Osteoblast (primary cell): Measurements from ENCODE around the gene RFC2. TPM values are rescaled to one million over a fixed set of nuclear protein-coding genes. Genes with fewer than 3 reads are reported as not detected.
"Not testable (repeated sequence)": the region's sequence is repeated elsewhere in the genome, so short reads cannot be mapped to it uniquely, and the experiment has no call there.

Experiments
- DNase-seq: peaks from one replicate; pipeline ENCODE4 v3.0.0; 2011; ENCODE audit warnings: low spot score, mixed read lengths; ENCODE audit not compliant: insufficient read length; ENCODE audit errors: missing footprints
- H2AFZ ChIP-seq: 2 replicates; pipeline ENCODE4 v1.6.0; 2011; ENCODE audit warnings: mild to moderate bottlenecking, low read length
- H3K27ac ChIP-seq: 2 replicates; pipeline ENCODE4 v1.5.1; 2011; ENCODE audit warnings: mild to moderate bottlenecking, low read depth, low read length, moderate library complexity
- H3K27me3 ChIP-seq: 2 replicates; pipeline ENCODE4 v1.6.0; 2012; ENCODE audit warnings: mild to moderate bottlenecking, control low read depth, inconsistent platforms, low read length, moderate library complexity; ENCODE audit not compliant: insufficient read depth
- H3K36me3 ChIP-seq: 2 replicates; pipeline ENCODE4 v1.5.1; 2011; ENCODE audit warnings: mild to moderate bottlenecking, low read length, control low read depth, moderate library complexity; ENCODE audit not compliant: insufficient read depth
- H3K4me1 ChIP-seq: 2 replicates; pipeline ENCODE4 v1.5.1; 2011; ENCODE audit warnings: mild to moderate bottlenecking, low read length, control low read depth, moderate library complexity; ENCODE audit not compliant: insufficient read depth
- H3K4me2 ChIP-seq: 2 replicates; pipeline ENCODE4 v1.6.0; 2011; ENCODE audit warnings: mild to moderate bottlenecking, low read length; ENCODE audit not compliant: insufficient read depth
- H3K4me3 ChIP-seq: fragments of 200-600 bp; sonication (generic); 3 replicates; pipeline ENCODE4 v1.5.1; 2012; ENCODE audit warnings: mild to moderate bottlenecking, low read length, inconsistent platforms; ENCODE audit not compliant: insufficient read depth
- H3K79me2 ChIP-seq: 2 replicates; pipeline ENCODE4 v1.6.0; 2012; ENCODE audit warnings: mild to moderate bottlenecking, low read length, control low read depth, inconsistent platforms; ENCODE audit not compliant: insufficient read depth
- H3K9me3 ChIP-seq: 2 replicates; pipeline ENCODE4 v1.5.1; 2011; ENCODE audit warnings: low read depth, low read length, control low read depth
- H4K20me1 ChIP-seq: 2 replicates; pipeline ENCODE4 v1.6.0; 2012; ENCODE audit warnings: mild to moderate bottlenecking, low read length, control low read depth; ENCODE audit not compliant: insufficient read depth
- total RNA-seq: library from RNA; depleted of rRNA; stranded (reverse); fragments of >200 nt; gene quantifications from 2 replicates; pipeline ENCODE4 v1.2.3, GENCODE V29; 2012
- TF ChIP-seq, protein P1 (sequence below): IDR thresholded peaks from 2 replicates; pipeline ENCODE4 v1.5.1; 2011; ENCODE audit warnings: mild to moderate bottlenecking, low read depth, low read length, moderate library complexity; ENCODE audit errors: extremely low read depth

RFC2 gene
- total RNA-seq, 1 donor: 12.3 TPM

DNA sequence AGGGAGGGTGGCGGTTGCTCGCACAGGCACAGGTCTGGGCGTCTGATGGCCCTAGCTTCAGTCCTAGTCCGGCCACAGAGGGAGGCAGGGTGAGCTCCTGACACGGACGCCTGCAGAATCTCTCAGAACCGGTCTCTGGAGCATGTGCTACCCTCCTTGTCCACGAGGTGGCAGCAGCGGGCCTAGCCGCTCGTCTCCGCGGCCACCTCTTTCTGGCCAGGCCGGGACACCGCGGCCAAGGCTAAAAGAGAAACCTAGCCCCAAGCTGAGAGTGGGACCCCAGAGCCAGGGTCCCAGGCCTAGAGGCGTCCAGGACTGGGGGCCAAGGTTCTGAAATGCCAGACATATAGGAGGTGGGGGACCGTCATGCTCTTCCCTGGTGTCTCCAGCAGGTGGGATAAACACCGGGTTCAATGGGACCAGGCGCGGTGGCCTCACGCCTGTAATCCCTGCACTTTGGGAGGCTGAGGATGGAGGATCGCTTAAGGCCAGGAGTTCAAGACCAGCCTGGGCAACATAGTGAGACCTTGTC lies 47.5 kb downstream of the RFC2 start:
- Histone ChIP-seq H3K4me2 (peak overlapping the region; percentile 87), H3K4me3 (peak overlapping the region; percentile 66)

DNA sequence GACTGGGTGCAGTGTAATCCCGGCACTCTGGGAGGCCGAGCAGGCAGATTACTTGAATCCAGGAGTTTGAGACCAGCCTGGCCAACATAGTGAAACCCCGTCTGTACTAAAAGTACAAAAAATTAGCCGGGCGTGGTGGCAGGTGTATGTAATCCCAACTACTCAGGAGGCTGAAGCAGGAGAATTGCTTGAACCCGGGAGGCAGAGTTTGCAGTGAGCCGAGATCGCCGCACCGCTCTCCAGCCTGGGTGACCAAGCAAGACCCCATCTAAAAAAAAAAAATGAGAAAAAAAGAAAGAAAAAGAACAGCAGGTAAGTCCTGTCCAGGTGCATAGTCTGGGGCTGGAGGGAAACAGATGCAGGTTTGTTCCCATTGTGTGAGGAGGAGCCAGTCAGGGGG lies 48.1 kb downstream of the RFC2 start:
- DNase-seq, H2AFZ ChIP-seq, H3K27ac ChIP-seq, H3K36me3 ChIP-seq, H4K20me1 ChIP-seq, H3K4me1 ChIP-seq, H3K4me3 ChIP-seq, H3K27me3 ChIP-seq, H3K9me3 ChIP-seq, H3K4me2 ChIP-seq, H3K79me2 ChIP-seq: not testable (repeated sequence)

More for the DNA sequence above, 47.5 kb downstream of the RFC2 start:
- peak; percentile 93 for DNase-seq
- Histone ChIP-seq H3K36me3 (no peaks in the 10 kb centered on the region), H3K79me2 (no peaks in the 10 kb centered on the region), H3K27me3 (no peaks in the 10 kb centered on the region), H4K20me1 (peaks cover 3% of the 10 kb centered on the region), H3K9me3 (no peaks in the 10 kb centered on the region), H3K27ac (no peak overlapping the region), H2AFZ (peak overlapping the region; percentile 86), H3K4me1 (peaks cover 5% of the 10 kb centered on the region)
- TF ChIP-seq, protein P1, sequence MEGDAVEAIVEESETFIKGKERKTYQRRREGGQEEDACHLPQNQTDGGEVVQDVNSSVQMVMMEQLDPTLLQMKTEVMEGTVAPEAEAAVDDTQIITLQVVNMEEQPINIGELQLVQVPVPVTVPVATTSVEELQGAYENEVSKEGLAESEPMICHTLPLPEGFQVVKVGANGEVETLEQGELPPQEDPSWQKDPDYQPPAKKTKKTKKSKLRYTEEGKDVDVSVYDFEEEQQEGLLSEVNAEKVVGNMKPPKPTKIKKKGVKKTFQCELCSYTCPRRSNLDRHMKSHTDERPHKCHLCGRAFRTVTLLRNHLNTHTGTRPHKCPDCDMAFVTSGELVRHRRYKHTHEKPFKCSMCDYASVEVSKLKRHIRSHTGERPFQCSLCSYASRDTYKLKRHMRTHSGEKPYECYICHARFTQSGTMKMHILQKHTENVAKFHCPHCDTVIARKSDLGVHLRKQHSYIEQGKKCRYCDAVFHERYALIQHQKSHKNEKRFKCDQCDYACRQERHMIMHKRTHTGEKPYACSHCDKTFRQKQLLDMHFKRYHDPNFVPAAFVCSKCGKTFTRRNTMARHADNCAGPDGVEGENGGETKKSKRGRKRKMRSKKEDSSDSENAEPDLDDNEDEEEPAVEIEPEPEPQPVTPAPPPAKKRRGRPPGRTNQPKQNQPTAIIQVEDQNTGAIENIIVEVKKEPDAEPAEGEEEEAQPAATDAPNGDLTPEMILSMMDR: peak; percentile 91

DNA sequence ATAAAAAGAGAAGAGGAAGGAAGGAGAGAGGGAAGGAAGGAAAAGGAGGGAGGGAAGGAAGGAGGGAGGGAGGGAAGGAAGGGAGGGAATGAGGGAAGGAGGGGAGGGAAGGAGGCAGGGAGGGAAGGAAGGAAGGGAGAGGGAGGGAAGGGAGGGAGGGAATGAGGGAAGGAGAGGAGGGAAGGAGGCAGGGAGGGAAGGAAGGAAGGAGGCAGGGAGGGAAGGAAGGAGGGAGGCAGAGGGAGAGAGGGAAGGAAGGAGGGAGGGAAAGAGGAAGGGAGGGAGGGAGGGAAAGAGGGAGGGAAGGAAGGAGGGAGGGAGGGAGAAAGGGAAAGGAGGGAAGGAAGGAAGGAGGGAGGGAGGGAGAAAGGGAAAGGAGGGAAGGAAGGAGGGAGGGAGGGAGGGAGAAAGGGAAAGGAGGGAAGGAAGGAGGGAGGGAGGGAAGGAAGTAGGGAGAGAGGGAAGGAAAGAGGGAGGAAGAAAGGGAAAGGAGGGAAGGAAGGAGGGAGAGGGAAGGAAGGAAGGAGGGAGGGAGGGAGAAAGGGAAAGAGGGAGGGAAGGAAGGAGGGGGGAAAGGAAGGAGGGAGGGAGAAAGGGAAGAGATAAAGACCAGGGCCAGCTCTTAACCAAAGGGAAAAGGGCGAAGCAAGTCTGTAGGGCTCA lies 50.1 kb downstream of the RFC2 start:
- no peak overlapping the region for H2AFZ ChIP-seq
- H3K36me3 ChIP-seq: no peaks in the 10 kb centered on the region
- TF ChIP-seq, protein P1: no peak
- no peaks in the 10 kb centered on the region for H3K79me2 ChIP-seq
- H4K20me1 ChIP-seq: peaks cover 3% of the 10 kb centered on the region
- no peak for DNase-seq
- no peaks in the 10 kb centered on the region for H3K9me3 ChIP-seq
- no peaks in the 10 kb centered on the region for H3K27me3 ChIP-seq
- no peak overlapping the region for H3K4me3 ChIP-seq
- peaks cover 8% of the 10 kb centered on the region for H3K4me1 ChIP-seq
- H3K27ac ChIP-seq: no peak overlapping the region
- no peak overlapping the region for H3K4me2 ChIP-seq

DNA sequence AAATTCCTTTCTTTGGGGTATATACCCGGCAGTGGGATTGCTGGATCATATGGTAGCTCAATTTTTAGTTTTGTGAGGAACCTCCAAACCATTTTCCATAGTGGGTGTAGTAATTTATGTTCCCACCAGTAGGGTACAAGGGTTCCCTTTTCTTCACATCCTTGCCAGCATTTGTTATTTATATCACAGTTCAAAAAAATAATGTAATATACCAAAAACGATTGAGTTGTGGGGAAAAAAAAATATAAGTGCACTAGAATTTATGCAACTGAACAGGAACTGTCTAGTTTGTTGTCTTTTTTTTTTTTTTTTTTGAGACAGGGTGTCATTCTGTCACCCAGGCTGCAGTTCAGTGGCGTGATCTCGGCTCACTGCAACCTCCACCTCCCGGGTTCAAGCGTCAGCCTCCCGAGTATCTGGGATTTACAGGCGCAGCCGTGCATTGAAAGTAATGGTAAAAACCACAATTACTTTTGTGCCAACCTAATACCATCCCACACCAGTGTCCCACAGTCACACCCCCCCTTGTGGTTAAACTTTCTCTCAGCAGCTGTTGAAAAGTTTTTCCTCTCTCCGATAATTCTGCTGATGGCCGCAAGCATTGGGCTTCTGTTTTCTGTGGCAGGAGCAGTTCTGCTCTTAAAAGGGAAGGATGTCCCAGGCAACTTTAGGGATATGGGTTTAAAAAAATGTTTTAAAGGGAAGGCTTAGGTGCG lies 51.2 kb downstream of the RFC2 start:
- H3K27ac ChIP-seq: no peak overlapping the region

More for the DNA sequence above, 51.2 kb downstream of the RFC2 start:
- DNase-seq: peak; percentile 91
- H3K4me1 ChIP-seq: peaks cover 8% of the 10 kb centered on the region
- no peaks in the 10 kb centered on the region for H3K27me3 ChIP-seq
- H3K9me3 ChIP-seq: no peaks in the 10 kb centered on the region
- peaks cover 3% of the 10 kb centered on the region for H4K20me1 ChIP-seq
- no peaks in the 10 kb centered on the region for H3K79me2 ChIP-seq
- H3K4me2 ChIP-seq: peak overlapping the region; percentile 47
- H2AFZ ChIP-seq: no peak overlapping the region
- H3K4me3 ChIP-seq: no peak overlapping the region
- TF ChIP-seq, protein P1: peak; percentile 70
- peaks cover 8% of the 10 kb centered on the region for H3K36me3 ChIP-seq
